ENCODE data around the gene CAV1.

Gene CAV1

GRCh38 chr7:116542618-116543017, 17.8 kb downstream of the CAV1 start:
- Histone ChIP-seq H3K4me3 (ENCODE audit: low read length, poor library complexity, severe bottlenecking) (no peak overlapping the region), H3K36me3 (ENCODE audit: insufficient read depth, low read length) (no peaks in the 10 kb centered on the region), H3K79me2 (ENCODE audit: insufficient read depth, low read length) (no peaks in the 10 kb centered on the region), H2AFZ (ENCODE audit: low read length) (no peak overlapping the region), H3F3A (ENCODE audit: low read depth) (no peaks in the 10 kb centered on the region), H4K20me1 (ENCODE audit: insufficient read depth, low read length, poor library complexity, severe bottlenecking) (no peaks in the 10 kb centered on the region), H3K27me3 (ENCODE audit: insufficient read depth, low read length, poor library complexity, severe bottlenecking) (no peaks in the 10 kb centered on the region), H3K9me3 (ENCODE audit: insufficient read depth, low read depth, low read length) (no peaks in the 10 kb centered on the region), H3K9ac (ENCODE audit: low read depth, low read length, poor library complexity, severe bottlenecking) (no peak overlapping the region), H3K4me1 (ENCODE audit: insufficient read depth, low read length, poor library complexity, severe bottlenecking) (peaks cover 3% of the 10 kb centered on the region), H3K4me2 (ENCODE audit: low read depth, low read length, poor library complexity, severe bottlenecking) (no peak overlapping the region), H3K9me2 (replicated peaks; ENCODE audit: low read depth, low read length) (no peaks in the 10 kb centered on the region)
- TF ChIP-seq EZH2phosphoT487 (IDR thresholded peaks at IDR 0.05; ENCODE audit: borderline replicate concordance) = no peak
- TF ChIP-seq CTCF (conservative IDR thresholded peaks at IDR 0.05; ENCODE audit: low read length) = no peak

DNA sequence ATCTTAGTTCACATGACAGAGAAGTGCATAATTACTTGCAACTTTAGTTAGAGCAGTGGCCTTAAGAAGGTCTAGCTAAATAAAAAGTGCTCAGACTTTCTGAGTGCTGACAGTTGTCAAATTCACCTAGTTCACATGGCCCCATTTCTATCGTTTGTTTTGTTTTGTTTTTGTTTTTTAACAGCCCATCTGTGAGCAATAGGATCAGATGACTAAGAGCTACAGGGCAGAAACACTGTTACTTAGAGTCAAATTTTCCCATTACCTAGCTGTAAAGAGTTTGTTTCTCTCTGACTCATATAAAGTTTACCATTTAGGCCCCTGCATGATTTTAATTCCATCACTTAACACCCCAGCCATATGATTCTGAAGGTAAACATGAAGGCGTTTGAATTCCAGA, 18.8 kb downstream of the CAV1 start:
- Histone ChIP-seq H4K20me1 (ENCODE audit: insufficient read depth, low read length, poor library complexity, severe bottlenecking) (no peaks in the 10 kb centered on the region), H2AFZ (ENCODE audit: low read length) (no peak overlapping the region), H3K9me2 (replicated peaks; ENCODE audit: low read depth, low read length) (no peaks in the 10 kb centered on the region), H3K9me3 (ENCODE audit: insufficient read depth, low read depth, low read length) (no peaks in the 10 kb centered on the region), H3K4me1 (ENCODE audit: insufficient read depth, low read length, poor library complexity, severe bottlenecking) (no peaks in the 10 kb centered on the region), H3K4me2 (ENCODE audit: low read depth, low read length, poor library complexity, severe bottlenecking) (no peak overlapping the region), H3K79me2 (ENCODE audit: insufficient read depth, low read length) (no peaks in the 10 kb centered on the region), H3K36me3 (ENCODE audit: insufficient read depth, low read length) (no peaks in the 10 kb centered on the region), H3K4me3 (ENCODE audit: low read length, poor library complexity, severe bottlenecking) (no peak overlapping the region), H3K9ac (ENCODE audit: low read depth, low read length, poor library complexity, severe bottlenecking) (no peak overlapping the region), H3F3A (ENCODE audit: low read depth) (no peaks in the 10 kb centered on the region), H3K27me3 (ENCODE audit: insufficient read depth, low read length, poor library complexity, severe bottlenecking) (no peaks in the 10 kb centered on the region)
- TF ChIP-seq CTCF (conservative IDR thresholded peaks at IDR 0.05; ENCODE audit: low read length) (no peak), EZH2phosphoT487 (IDR thresholded peaks at IDR 0.05; ENCODE audit: borderline replicate concordance) (no peak)

DNA sequence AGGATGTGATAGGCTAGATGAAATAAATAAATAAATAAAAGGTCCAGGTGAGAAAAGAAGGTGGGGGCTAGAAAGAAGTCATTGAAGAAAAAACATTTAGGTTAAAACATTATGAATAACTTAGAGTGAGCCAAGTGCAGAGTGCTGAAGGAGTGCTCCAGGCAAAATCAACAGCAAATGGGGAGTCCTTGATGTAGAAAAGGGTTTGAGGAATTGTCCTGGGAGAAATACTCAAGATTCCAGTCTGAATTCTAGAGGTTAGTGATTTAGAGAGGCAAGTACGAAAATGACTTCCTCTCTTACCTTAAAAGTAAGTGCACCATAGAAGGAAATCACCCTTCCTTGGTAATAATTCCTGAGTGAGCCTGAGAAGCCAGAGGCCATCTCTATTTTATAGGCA, 19.7 kb downstream of the CAV1 start:
- Histone ChIP-seq H3K9me2 (replicated peaks; ENCODE audit: low read depth, low read length) (no peaks in the 10 kb centered on the region), H3K79me2 (ENCODE audit: insufficient read depth, low read length) (no peaks in the 10 kb centered on the region), H2AFZ (ENCODE audit: low read length) (no peak overlapping the region), H3K4me1 (ENCODE audit: insufficient read depth, low read length, poor library complexity, severe bottlenecking) (no peaks in the 10 kb centered on the region), H3K4me3 (ENCODE audit: low read length, poor library complexity, severe bottlenecking) (no peak overlapping the region), H3K4me2 (ENCODE audit: low read depth, low read length, poor library complexity, severe bottlenecking) (no peak overlapping the region), H4K20me1 (ENCODE audit: insufficient read depth, low read length, poor library complexity, severe bottlenecking) (no peaks in the 10 kb centered on the region), H3K36me3 (ENCODE audit: insufficient read depth, low read length) (no peaks in the 10 kb centered on the region), H3K9me3 (ENCODE audit: insufficient read depth, low read depth, low read length) (no peaks in the 10 kb centered on the region), H3K9ac (ENCODE audit: low read depth, low read length, poor library complexity, severe bottlenecking) (no peak overlapping the region), H3K27me3 (ENCODE audit: insufficient read depth, low read length, poor library complexity, severe bottlenecking) (no peaks in the 10 kb centered on the region), H3F3A (ENCODE audit: low read depth) (no peaks in the 10 kb centered on the region)
- no peak for TF ChIP-seq CTCF (conservative IDR thresholded peaks at IDR 0.05; ENCODE audit: low read length)
- TF ChIP-seq EZH2phosphoT487 (IDR thresholded peaks at IDR 0.05; ENCODE audit: borderline replicate concordance) = no peak
